RWPE1 (cell line): ENCODE results near the gene CEP126.

Source experiments
- CTCF ChIA-PET: fragments of 350-600 bp; sonication (Branson Sonifier 250); formaldehyde crosslinking; extraction: SDS; loops from one replicate; lab custom pipeline; 2021; lab: Yijun Ruan, JAX
- POLR2A ChIA-PET: fragments of 400-600 bp; formaldehyde crosslinking; extraction: SDS; loops from one replicate; lab custom pipeline; 2020; ENCODE audit warnings: antibody characterized with exemption; ENCODE audit not compliant: low non-redundant PET; lab: Yijun Ruan, JAX
- DNase-seq: peaks from one replicate; pipeline ENCODE4 v3.0.0; 2012; ENCODE audit warnings: low spot score
- H3K27ac ChIP-seq: fragments of 450-650 bp; 2 replicates; pipeline ENCODE4 v1.5.1; 2017
- CTCF ChIP-seq: fragments of 450-650 bp; conservative IDR thresholded peaks from 2 replicates; pipeline ENCODE4 v1.5.1; 2017; ENCODE audit warnings: low read depth, mild to moderate bottlenecking

Gene CEP126

DNA sequence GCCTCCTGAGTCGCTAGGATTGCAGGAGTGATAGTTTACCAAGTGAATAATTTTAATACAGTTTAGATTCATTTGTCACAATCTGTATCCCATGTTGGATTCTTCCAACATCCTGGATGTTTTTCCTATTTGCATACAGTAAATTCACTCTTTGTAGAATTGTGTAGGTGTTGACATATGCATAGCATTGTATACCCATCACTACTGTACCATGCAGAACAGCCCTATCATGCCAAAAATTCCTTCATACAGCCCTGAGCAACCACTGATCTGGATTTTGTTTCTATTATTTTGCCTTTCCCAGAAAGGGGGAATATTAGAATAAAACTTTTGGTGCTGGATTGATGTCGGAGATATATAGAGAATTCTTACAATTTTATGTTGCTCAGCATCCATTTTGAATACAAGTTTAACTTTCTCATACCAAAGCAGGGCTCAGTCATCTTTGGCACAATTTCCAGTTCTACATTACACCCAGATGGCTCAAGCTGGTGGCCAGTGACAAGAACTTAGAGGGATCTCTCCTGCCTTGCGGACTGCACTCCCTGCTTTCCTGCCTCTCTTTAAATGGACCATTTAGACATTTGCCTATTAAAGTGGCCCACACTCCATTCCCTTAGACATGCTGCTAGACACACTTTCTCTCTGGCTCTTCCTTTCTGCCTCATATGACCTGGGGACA lies 87.0 kb downstream of the CEP126 start:
- no peak for DNase-seq
- ChIA-PET CTCF (no interaction called here), POLR2A (no interaction called here)
- no peak for TF ChIP-seq CTCF
- no peak overlapping the region for H3K27ac ChIP-seq

GRCh38 chr11:102004220-102004619 lies 89.4 kb downstream of the CEP126 start:
- ChIA-PET CTCF (no interaction called here), POLR2A (no interaction called here)
- no peak for TF ChIP-seq CTCF
- H3K27ac ChIP-seq = no peak overlapping the region
- DNase-seq = no peak

- ChIA-PET CTCF (no interaction called here), POLR2A (no interaction called here)
- no peak for DNase-seq
- H3K27ac ChIP-seq = no peak overlapping the region
- TF ChIP-seq CTCF = no peak
Measured at GRCh38 chr11:102005306-102005705, 90.5 kb downstream of the CEP126 start.

DNA sequence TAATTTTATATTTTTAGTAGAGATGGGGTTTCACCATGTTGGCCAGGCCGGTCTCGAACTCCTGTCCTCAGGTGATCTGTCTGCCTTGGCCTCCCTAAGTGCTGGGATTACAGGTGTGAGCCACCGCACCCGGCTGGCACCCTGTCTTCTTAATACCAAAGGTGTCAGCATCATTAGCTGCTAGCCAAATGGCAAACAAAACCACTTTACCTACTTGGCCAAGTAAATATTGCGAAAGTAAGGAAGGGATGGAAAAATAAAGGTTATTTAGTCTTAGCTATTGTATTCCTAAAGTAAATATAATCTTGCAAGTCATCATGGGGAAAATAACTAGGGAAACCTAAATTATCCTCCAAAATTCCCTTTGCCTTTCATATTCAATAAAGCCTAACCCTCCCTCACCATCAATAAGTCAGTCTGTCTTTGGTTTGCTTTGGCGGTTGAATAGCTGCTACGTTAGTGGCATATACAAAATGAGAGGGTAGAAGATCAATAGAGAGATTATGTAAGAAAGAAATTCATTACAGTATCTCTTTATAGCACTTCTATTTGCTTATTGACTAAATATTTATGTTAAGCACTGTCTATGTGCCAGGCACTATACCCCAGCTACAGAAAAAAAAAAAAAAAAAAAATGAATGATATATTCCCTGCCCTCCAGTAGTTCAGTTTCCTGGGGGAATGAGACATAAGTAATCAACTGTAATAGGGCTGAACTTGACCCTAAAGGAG lies 92.2 kb downstream of the CEP126 start:
- no peak for TF ChIP-seq CTCF
- POLR2A ChIA-PET = no interaction called here
- DNase-seq = no peak
- CTCF ChIA-PET = interaction anchor here (0.6 to 1.9 kb wide), 9 partner anchors 9 to 550 kb away, joined by 3 to 30 read pairs (median 3); no protein-coding TSS in a partner anchor
- H3K27ac ChIP-seq = peak overlapping the region; percentile 78

DNA sequence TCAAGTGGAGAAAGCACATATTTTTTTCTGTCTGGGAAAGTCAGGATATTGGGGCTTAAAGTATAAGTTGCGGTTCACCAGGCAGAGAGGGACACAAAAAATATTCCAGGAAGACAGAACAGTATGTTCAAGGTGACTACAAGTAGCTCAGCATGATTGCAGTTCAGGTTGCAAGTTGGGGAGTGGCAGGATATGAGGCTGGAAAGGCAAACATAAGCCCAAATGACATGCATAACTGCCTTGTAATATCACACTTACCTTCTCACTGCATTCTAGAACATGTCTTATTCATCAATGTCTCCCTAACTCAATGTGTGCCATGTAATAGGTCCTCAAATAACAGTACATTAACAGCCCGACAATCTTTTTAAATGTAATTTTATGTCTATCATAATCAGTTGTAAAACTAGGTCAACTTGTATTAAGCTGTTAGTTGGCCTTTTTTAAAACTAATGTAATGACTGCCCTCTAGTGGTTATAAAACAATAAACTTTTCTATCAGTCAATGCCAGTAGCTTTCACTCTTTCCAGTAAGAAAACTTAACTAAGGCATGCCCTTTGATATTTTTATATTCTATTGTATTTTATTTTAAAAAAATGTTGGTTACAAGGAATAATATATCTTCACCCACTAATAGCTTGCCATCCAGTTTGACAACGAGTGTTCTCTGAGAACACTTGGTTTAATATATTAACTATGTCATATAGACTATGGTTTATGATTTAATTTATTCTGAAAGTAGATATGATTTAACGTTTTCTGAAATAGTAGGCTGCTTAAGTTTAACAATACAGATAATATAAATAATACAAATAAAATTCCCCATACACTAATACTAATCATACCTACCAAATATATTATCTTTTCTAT lies 93.0 kb downstream of the CEP126 start:
- DNase-seq = peak; percentile 42
- CTCF ChIA-PET = interaction anchor here (0.6 to 1.9 kb wide), 9 partner anchors 11 to 1077 kb away, joined by 3 to 30 read pairs (median 4); no protein-coding TSS in a partner anchor
- no peak overlapping the region for H3K27ac ChIP-seq
- POLR2A ChIA-PET = no interaction called here
- peak; percentile 54 for TF ChIP-seq CTCF
